GM19328 (cell line): ENCODE results near the gene SDCBP2.

Experiments used
- ATAC-seq: cut with Tn5 transposase; IDR thresholded peaks from one replicate; pipeline ENCODE4 v1.9.1; 2021; ENCODE audit warnings: mild to moderate bottlenecking, moderate library complexity; ENCODE audit not compliant: unreplicated experiment

Gene SDCBP2

DNA sequence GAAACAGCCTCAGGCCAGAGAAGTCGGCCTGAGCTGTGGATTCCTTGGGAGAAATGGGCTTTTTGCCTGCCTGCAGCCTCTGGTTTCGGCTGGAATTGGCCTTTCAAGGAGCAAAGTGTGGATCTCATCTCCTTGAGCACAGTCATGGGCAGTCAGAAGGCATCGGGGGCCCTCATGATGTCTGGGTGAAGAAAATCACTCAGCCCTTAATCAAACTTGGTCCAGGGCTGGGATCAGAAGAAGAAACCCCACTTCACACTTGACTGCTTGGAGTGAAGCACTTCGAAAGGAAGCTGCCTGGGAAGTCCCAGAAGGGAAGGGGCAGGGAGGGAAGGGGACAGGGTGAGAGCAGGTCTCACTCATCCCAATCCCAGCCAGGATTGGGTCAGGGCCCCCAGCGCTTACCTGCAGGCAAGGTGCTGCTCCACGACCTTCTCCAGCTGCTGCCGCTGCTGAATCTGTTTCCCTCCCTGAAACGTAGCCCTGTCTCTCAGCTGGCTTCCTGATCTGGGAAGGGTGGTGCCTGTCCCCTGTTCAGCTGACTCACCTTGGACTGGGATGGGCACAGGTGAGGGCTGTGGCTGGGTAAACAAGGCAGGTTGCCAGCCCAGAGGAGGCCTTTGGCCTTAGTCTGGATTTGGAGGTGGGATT, at the start of gene SDCBP2:
Gene SDCBP2, minus strand, starts transcription at position 460 of the 651 bp plus-strand sequence. CDS start 8,723 bp downstream, outside the sequence.
- ATAC-seq, result no peak

DNA sequence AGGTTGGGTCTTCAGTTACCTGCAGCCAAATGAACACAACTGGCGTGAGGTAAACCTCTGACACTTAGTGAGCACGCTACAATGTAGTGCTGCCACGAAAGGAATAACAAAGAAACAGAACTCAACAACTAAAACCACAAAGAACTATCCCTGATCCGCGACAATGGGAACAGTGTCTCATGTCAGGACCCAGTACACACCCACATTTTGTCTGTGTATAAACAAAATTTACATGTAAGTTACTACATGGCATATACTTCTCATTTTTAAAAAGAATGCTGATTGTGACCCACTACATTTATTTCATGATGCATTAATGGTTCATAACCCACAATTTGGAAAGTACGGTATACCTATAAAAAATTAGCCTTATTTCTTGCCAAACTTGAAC, 49.8 kb upstream of the SDCBP2 start:
- no peak for ATAC-seq

DNA sequence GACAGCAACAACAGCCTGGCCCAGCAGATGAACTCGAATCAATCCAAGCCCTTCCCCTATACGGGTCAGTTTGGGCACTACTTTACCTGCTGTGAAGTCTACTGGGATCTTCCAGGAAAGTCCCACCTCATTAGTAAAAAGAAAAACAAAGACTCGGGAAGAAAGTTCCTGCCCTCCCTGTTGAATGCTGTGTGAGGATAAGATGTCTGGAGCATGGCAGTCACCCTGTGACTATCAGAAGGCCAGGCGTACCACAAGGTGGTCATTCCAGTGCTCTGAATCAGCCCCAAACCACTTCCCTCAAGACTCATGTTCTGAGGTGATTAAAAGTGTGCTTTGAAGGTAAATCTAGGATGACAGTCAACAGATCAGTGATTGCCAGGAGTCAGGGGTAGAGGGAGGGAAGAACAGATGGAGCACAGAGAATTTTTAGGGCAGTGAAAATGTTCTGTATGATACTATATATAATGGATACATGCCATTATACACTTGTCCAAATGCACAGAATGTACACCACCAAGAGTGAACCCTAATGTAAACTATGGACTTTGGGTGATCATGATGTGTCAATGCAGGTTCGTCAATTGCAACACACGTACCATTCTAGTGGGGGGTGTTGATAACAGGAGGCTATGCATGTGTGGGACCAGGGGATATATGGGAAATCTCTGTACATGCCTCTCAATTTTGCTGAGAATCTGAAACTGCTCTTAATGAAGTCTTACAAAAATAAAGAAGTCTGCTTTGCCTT, 49.2 kb upstream of the SDCBP2 start:
- no peak for ATAC-seq

- ATAC-seq, result no peak
Measured at GRCh38 chr20:1377341-1377871, 48.5 kb upstream of the SDCBP2 start.

GRCh38 chr20:1376408-1377270, 47.7 kb upstream of the SDCBP2 start:
- no peak for ATAC-seq

DNA sequence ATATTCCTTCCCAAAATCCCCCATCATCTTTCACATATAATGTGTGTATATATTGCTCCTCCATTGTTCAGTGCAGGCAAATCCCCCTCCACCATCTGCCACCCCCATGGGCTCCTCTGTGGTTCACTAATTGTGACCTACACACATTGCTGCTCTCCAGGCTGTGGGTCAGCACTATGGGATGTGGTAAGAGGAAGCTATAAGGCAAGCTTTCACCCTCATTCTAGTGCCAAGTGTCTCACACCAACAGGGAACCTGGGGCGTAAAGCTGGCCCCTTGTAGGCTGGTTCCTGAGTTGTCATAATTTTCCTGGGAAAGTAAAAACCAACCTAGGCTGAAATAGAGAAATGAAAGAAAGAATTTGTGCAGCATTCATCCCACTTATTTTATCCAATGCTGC, 47.1 kb upstream of the SDCBP2 start:
- ATAC-seq, result no peak

- ATAC-seq, result no peak
Measured at GRCh38 chr20:1375515-1375914, 46.6 kb upstream of the SDCBP2 start.

- ATAC-seq, result no peak
Measured at GRCh38 chr20:1374246-1374645, 45.3 kb upstream of the SDCBP2 start.

DNA sequence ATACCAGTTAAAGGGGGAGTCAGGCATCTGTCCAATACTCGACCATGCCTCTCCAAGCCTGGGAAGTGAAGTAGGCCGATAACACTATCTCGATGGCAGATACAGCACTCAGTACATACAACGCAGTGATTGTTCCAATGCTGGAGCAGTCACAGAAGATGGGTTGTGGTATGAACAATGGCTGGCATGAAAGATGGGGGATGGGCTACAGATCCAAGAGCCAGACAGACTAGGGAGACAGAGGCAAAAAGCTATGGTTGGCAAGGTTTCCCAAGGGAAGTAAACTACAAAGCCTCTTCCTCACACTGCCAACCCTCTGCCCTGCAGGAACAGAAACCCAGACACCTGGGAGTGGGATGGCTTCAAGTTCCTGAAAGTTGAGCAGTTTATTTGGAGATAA, 44.7 kb upstream of the SDCBP2 start:
- ATAC-seq, result no peak

GRCh38 chr20:1373036-1373435, 44.1 kb upstream of the SDCBP2 start:
- no peak for ATAC-seq

GRCh38 chr20:1371830-1372539, 43.0 kb upstream of the SDCBP2 start:
- ATAC-seq, result no peak

GRCh38 chr20:1371202-1371782, 42.4 kb upstream of the SDCBP2 start:
- ATAC-seq, result no peak

GRCh38 chr20:1370548-1371110, 41.7 kb upstream of the SDCBP2 start:
- no peak for ATAC-seq

DNA sequence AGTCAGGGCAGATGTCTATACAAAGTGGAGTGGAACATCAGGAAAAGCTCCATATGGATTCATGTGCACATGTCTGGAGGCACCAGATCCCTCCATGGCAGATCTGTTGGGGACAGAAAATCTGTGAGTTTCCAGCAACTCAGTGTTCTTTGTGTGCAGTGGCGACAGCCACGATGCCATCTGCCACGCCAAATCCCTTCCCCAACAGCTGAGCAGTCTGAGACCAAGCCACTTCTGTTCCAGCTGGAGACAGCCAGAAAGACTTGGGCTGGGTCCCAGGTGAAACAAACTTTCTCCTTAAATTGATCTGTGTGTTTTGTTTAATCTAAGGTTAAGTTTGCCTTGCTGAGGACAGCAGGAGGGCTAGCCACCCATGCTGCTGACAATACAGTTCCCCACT, 41.0 kb upstream of the SDCBP2 start:
- no peak for ATAC-seq

DNA sequence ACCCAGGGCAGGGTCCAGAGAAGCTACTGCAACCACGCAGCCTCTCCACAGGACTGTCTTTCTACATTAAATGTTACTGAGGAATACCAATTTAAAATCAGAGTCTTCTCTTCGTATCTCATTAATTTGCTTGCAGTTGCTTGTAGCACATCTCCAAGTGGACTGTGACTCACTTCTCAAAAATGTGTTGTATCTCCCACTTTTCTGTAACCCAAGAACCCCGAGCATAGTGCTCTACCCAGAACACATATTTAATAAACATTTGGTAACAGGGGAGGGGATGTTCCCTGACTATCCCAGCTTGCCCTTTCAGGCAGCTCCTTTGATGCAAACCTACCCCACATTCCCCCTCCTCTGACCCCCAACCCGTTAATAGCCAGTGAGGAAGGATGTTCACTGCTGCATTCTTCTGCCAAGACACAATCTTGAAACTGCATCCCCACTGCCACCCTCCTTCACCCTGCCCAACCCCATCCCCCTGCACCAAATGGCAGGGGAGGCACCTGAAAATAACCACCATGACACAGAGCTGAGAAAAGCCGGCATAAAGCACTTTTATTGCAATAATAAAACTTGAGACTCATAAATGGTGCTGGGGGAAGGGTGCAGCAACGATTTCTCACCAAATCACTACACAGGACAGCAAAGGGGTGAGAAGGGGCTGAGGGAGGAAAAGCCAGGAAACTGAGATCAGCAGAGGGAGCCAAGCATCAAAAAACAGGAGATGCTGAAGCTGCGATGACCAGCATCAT, 39.7 kb upstream of the SDCBP2 start:
- ATAC-seq, result no peak

GRCh38 chr20:1367479-1367878, 38.5 kb upstream of the SDCBP2 start:
- ATAC-seq, result no peak

DNA sequence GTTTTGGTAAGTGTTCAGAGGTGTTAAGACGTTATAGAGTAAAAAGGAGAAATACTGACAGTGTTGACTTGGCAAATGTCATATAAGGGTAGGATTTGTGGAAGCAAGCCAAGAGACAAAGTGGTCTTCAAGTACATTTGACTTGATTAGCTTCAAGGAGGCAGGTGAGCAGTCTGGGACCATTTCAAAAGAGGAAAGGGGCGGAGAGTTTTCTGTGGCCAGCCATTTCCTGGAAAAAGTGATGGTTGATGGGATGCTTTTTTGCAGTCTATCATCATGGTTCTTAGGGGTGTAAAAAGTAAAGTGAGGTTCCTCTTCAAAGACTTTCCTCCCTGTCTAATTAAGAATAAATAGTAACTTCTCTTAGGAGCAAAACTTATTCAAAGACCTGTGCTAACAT, 35.2 kb upstream of the SDCBP2 start:
- ATAC-seq, result no peak

- ATAC-seq, result no peak
Measured at GRCh38 chr20:1363522-1363921, 34.6 kb upstream of the SDCBP2 start.

DNA sequence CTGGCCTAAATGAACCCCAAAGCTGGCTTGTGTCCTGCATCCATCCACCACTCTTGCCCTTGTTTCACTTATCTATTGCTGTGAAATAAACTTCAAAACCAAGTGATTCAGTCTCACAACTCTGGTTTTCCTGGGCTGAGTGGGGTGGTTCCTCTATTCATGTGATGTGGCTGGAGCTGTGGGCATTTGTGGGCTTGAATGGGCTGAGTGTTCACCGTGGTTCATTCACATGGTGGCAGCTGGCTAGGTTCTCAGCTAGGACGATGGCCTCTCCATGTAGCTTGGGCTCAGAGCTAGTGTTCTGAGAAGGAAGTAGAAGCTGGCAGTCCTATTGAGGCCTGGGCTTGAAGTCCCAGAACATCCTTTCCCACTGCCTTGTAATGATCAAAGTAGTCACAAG, 33.5 kb upstream of the SDCBP2 start:
- ATAC-seq, result no peak
